Mesothelial cell of epicardium (in vitro differentiated cells): Measurements from ENCODE around the gene KCNK16. TPM values are rescaled to one million over a fixed set of nuclear protein-coding genes. Genes with fewer than 3 reads are reported as not detected.
"Not testable (repeated sequence)": the region's sequence is repeated elsewhere in the genome, so short reads cannot be mapped to it uniquely, and the experiment has no call there.

Source experiments
- DNase-seq, 2 experiments: peaks; one replicate each; pipeline ENCODE4 v3.0.0; 2021; ENCODE audit warnings: low spot score in 2 of 2; ENCODE audit not compliant: unreplicated experiment in 2 of 2
- H3K27ac Mint-ChIP-seq: 2 replicates; pipeline ENCODE4 v1.8.0; 2021; ENCODE audit warnings: mixed read lengths
- H3K27me3 Mint-ChIP-seq: 2 replicates; pipeline ENCODE4 v1.8.0; 2021; ENCODE audit warnings: low read depth, mixed read lengths
- H3K36me3 Mint-ChIP-seq: 2 replicates; pipeline ENCODE4 v1.8.0; 2021; ENCODE audit warnings: mixed read lengths
- H3K4me1 Mint-ChIP-seq: 2 replicates; pipeline ENCODE4 v1.8.0; 2021; ENCODE audit warnings: mixed read lengths
- H3K4me3 Mint-ChIP-seq: 2 replicates; pipeline ENCODE4 v1.8.0; 2021; ENCODE audit warnings: mild to moderate bottlenecking, moderate library complexity, mixed read lengths
- H3K9me3 Mint-ChIP-seq: 2 replicates; pipeline ENCODE4 v1.8.0; 2021; ENCODE audit warnings: mixed read lengths
- CTCF ChIP-seq: fragments of 200-600 bp; sonication (generic); IDR thresholded peaks from one replicate; pipeline ENCODE4 v1.5.0; 2021; ENCODE audit warnings: antibody characterized with exemption; ENCODE audit not compliant: unreplicated experiment
- total RNA-seq: library from RNA; stranded (reverse); gene quantifications from 3 replicates; pipeline ENCODE4 v1.2.1, GENCODE V29; 2021

Gene KCNK16
- total RNA-seq, 1 donor from 2014 or later: not detected

GRCh38 chr6:39292637-39293036, 29.9 kb downstream of the KCNK16 start:
- DNase-seq: no peak
- Mint-ChIP-seq H3K27me3 (peaks cover 40% of the 10 kb centered on the region), H3K4me1 (no peaks in the 10 kb centered on the region)

GRCh38 chr6:39289490-39289889, 33.0 kb downstream of the KCNK16 start:
- Mint-ChIP-seq H3K9me3 (peaks cover 4% of the 10 kb centered on the region), H3K27ac (no peak overlapping the region), H3K36me3 (no peaks in the 10 kb centered on the region), H3K4me3 (no peak overlapping the region), H3K4me1 (no peaks in the 10 kb centered on the region), H3K27me3 (peaks cover 40% of the 10 kb centered on the region)
- no peak for TF ChIP-seq CTCF
- no peak for DNase-seq

More at GRCh38 chr6:39292637-39293036, 29.9 kb downstream of the KCNK16 start:
- no peak for TF ChIP-seq CTCF
- Mint-ChIP-seq H3K36me3 (no peaks in the 10 kb centered on the region), H3K9me3 (no peaks in the 10 kb centered on the region), H3K4me3 (no peak overlapping the region), H3K27ac (no peak overlapping the region)

GRCh38 chr6:39287601-39288000, 34.9 kb downstream of the KCNK16 start:
- H3K9me3 Mint-ChIP-seq: peaks cover 4% of the 10 kb centered on the region
- no peak overlapping the region for H3K27ac Mint-ChIP-seq
- H3K27me3 Mint-ChIP-seq: peaks cover 37% of the 10 kb centered on the region
- TF ChIP-seq CTCF: no peak
- no peak for DNase-seq
- no peaks in the 10 kb centered on the region for H3K36me3 Mint-ChIP-seq
- no peaks in the 10 kb centered on the region for H3K4me1 Mint-ChIP-seq
- no peak overlapping the region for H3K4me3 Mint-ChIP-seq

GRCh38 chr6:39286596-39286995, 35.9 kb downstream of the KCNK16 start:
- not testable (repeated sequence) for H3K36me3 Mint-ChIP-seq, DNase-seq, H3K4me3 Mint-ChIP-seq

GRCh38 chr6:39282774-39283173, 39.7 kb downstream of the KCNK16 start:
- TF ChIP-seq CTCF: no peak
- peaks cover 4% of the 10 kb centered on the region for H3K9me3 Mint-ChIP-seq
- H3K36me3 Mint-ChIP-seq: no peaks in the 10 kb centered on the region
- peaks cover 10% of the 10 kb centered on the region for H3K27me3 Mint-ChIP-seq
- no peak overlapping the region for H3K27ac Mint-ChIP-seq
- H3K4me3 Mint-ChIP-seq: no peak overlapping the region
- no peaks in the 10 kb centered on the region for H3K4me1 Mint-ChIP-seq
- DNase-seq: no peak

More at GRCh38 chr6:39286596-39286995, 35.9 kb downstream of the KCNK16 start:
- not testable (repeated sequence) for H3K9me3 Mint-ChIP-seq, H3K4me1 Mint-ChIP-seq, H3K27ac Mint-ChIP-seq
- H3K27me3 Mint-ChIP-seq: peaks cover 30% of the 10 kb centered on the region

- no peaks in the 10 kb centered on the region for H3K9me3 Mint-ChIP-seq
- TF ChIP-seq CTCF: no peak
These were observed 41.1 kb downstream of the KCNK16 start for GRCh38 chr6:39281312-39281980.

More at GRCh38 chr6:39281312-39281980, 41.1 kb downstream of the KCNK16 start:
- no peak for DNase-seq
- H3K36me3 Mint-ChIP-seq: no peaks in the 10 kb centered on the region
- no peak overlapping the region for H3K4me3 Mint-ChIP-seq
- no peak overlapping the region for H3K27ac Mint-ChIP-seq
- no peaks in the 10 kb centered on the region for H3K4me1 Mint-ChIP-seq
- peaks cover 14% of the 10 kb centered on the region for H3K27me3 Mint-ChIP-seq
